H9 (cell line): ENCODE measurements around the gene MAPK6. TPM values are rescaled to one million over a fixed set of nuclear protein-coding genes. Genes with fewer than 3 reads are reported as not detected.

ENCODE experiments used
- DNase-seq: peaks from one replicate; pipeline ENCODE4 v3.0.0-alpha.2; 2017
- H2AFZ ChIP-seq: one replicate; pipeline ENCODE4 v1.6.1; 2013; ENCODE audit warnings: mild to moderate bottlenecking, low read length, control low read depth, moderate library complexity
- H2AK5ac ChIP-seq: 2 replicates; pipeline ENCODE4 v1.6.1; 2013; ENCODE audit warnings: low read length, control low read depth, mixed read lengths; ENCODE audit not compliant: insufficient read length
- H2BK120ac ChIP-seq: one replicate; pipeline ENCODE4 v1.6.1; 2013; ENCODE audit warnings: low read depth, mild to moderate bottlenecking, low read length, control low read depth, inconsistent platforms; ENCODE audit not compliant: poor library complexity, severe bottlenecking
- H2BK12ac ChIP-seq: 2 replicates; pipeline ENCODE4 v1.6.1; 2013; ENCODE audit warnings: low read length, control low read depth, mixed read lengths, low read depth; ENCODE audit not compliant: insufficient read length
- H2BK15ac ChIP-seq: 2 replicates; pipeline ENCODE4 v1.6.1; 2013; ENCODE audit warnings: low read depth, low read length, control low read depth
- H2BK20ac ChIP-seq: one replicate; pipeline ENCODE4 v1.6.1; 2013; ENCODE audit warnings: low read depth, mild to moderate bottlenecking, low read length, control low read depth, inconsistent platforms; ENCODE audit not compliant: poor library complexity, severe bottlenecking
- H2BK5ac ChIP-seq: 2 replicates; pipeline ENCODE4 v1.6.1; 2013; ENCODE audit warnings: low read length, control low read depth, mixed read lengths; ENCODE audit not compliant: insufficient read length
- H3K14ac ChIP-seq: 2 replicates; pipeline ENCODE4 v1.6.1; 2013; ENCODE audit warnings: low read length, control low read depth; ENCODE audit not compliant: insufficient read depth
- H3K18ac ChIP-seq: 2 replicates; pipeline ENCODE4 v1.6.1; 2013; ENCODE audit warnings: low read depth, mild to moderate bottlenecking, mixed read lengths, low read length, control low read depth; ENCODE audit not compliant: insufficient read length
- H3K23ac ChIP-seq: 2 replicates; pipeline ENCODE4 v1.6.1; 2013; ENCODE audit warnings: low read length, control low read depth, mixed read lengths, low read depth; ENCODE audit not compliant: insufficient read length
- H3K23me2 ChIP-seq: 2 replicates; pipeline ENCODE4 v1.6.1; 2013; ENCODE audit warnings: low read depth, mild to moderate bottlenecking, mixed read lengths, low read length, control low read depth; ENCODE audit not compliant: insufficient read length, poor library complexity, severe bottlenecking
- H3K27ac ChIP-seq: 2 replicates; pipeline ENCODE4 v1.5.1; 2013; ENCODE audit warnings: low read length, control low read depth, mixed read lengths, low read depth; ENCODE audit not compliant: insufficient read length
- H3K27me3 ChIP-seq: 2 replicates; pipeline ENCODE4 v1.6.1; 2013; ENCODE audit warnings: low read length, control low read depth, inconsistent platforms; ENCODE audit not compliant: insufficient read depth
- H3K4ac ChIP-seq: 2 replicates; pipeline ENCODE4 v1.6.1; 2013; ENCODE audit warnings: low read depth, mild to moderate bottlenecking, control low read depth, inconsistent platforms, low read length, moderate library complexity
- H3K4me1 ChIP-seq: 2 replicates; pipeline ENCODE4 v1.6.1; 2013; ENCODE audit warnings: low read length, control low read depth, inconsistent platforms; ENCODE audit not compliant: insufficient read depth
- H3K4me2 ChIP-seq: 2 replicates; pipeline ENCODE4 v1.6.1; 2013; ENCODE audit warnings: low read length, control low read depth, mixed read lengths; ENCODE audit not compliant: insufficient read length, insufficient read depth
- H3K56ac ChIP-seq: 2 replicates; pipeline ENCODE4 v1.6.1; 2013; ENCODE audit warnings: low read depth, mild to moderate bottlenecking, mixed read lengths, low read length, control low read depth; ENCODE audit not compliant: insufficient read length
- H3K79me1 ChIP-seq: 2 replicates; pipeline ENCODE4 v1.6.1; 2013; ENCODE audit warnings: low read depth, mild to moderate bottlenecking, moderate library complexity, low read length, control low read depth, inconsistent platforms; ENCODE audit not compliant: insufficient read depth, poor library complexity, severe bottlenecking
- H3K79me2 ChIP-seq: 2 replicates; pipeline ENCODE4 v1.6.1; 2013; ENCODE audit warnings: low read length, control low read depth, inconsistent platforms; ENCODE audit not compliant: insufficient read depth
- H3K9ac ChIP-seq: 2 replicates; pipeline ENCODE4 v1.6.1; 2013; ENCODE audit warnings: low read length, control low read depth, mixed read lengths; ENCODE audit not compliant: insufficient read length; ENCODE audit errors: extremely low read depth
- H3K9me3 ChIP-seq: one replicate; pipeline ENCODE4 v1.6.1; 2013; ENCODE audit warnings: low read depth, low read length, inconsistent platforms; ENCODE audit not compliant: control insufficient read depth
- H3T11ph ChIP-seq: one replicate; pipeline ENCODE4 v1.6.1; 2013; ENCODE audit warnings: mild to moderate bottlenecking, low read length, control low read depth, inconsistent platforms
- H4K20me1 ChIP-seq: one replicate; pipeline ENCODE4 v1.6.1; 2013; ENCODE audit not compliant: control insufficient read depth, insufficient read length, insufficient read depth
- H4K5ac ChIP-seq: 2 replicates; pipeline ENCODE4 v1.6.1; 2013; ENCODE audit warnings: low read depth, mild to moderate bottlenecking, mixed read lengths, low read length, control low read depth; ENCODE audit not compliant: insufficient read length
- H4K8ac ChIP-seq: replicated peaks from 2 replicates; pipeline ENCODE4 v1.6.1; 2013; ENCODE audit warnings: low read length, control low read depth, mixed read lengths, low read depth; ENCODE audit not compliant: insufficient read length
- H4K91ac ChIP-seq: 2 replicates; pipeline ENCODE4 v1.6.1; 2013; ENCODE audit warnings: low read depth, mild to moderate bottlenecking, moderate library complexity, mixed read lengths, low read length, control low read depth; ENCODE audit not compliant: insufficient read length
- H3K27ac Mint-ChIP-seq, 3 experiments: 2 replicates in 2 of 3; 3 replicates in 1 of 3; pipeline ENCODE4 v1.8.0; 2020 to 2021; ENCODE audit warnings: mixed read lengths in 3 of 3, mild to moderate bottlenecking in 1 of 3, moderate library complexity in 1 of 3
- H3K27me3 Mint-ChIP-seq: 2 replicates; pipeline ENCODE4 v1.8.0; 2021; ENCODE audit warnings: low read depth, mild to moderate bottlenecking, moderate library complexity, mixed read lengths
- H3K36me3 Mint-ChIP-seq, 3 experiments: 2 replicates in 2 of 3; 3 replicates in 1 of 3; pipeline ENCODE4 v1.8.0; 2020 to 2021; ENCODE audit warnings: low read depth in 3 of 3, mixed read lengths in 3 of 3; ENCODE audit not compliant: insufficient read depth in 1 of 3
- H3K4me1 Mint-ChIP-seq, 2 experiments: 2 replicates each; pipeline ENCODE4 v1.8.0; 2020; ENCODE audit warnings: mixed read lengths in 2 of 2
- H3K4me3 Mint-ChIP-seq, 2 experiments: 2 replicates in 1 of 2; 3 replicates in 1 of 2; pipeline ENCODE4 v1.8.0; 2020 to 2021; ENCODE audit warnings: mild to moderate bottlenecking in 2 of 2, mixed read lengths in 2 of 2, moderate library complexity in 1 of 2
- H3K9me3 Mint-ChIP-seq, 2 experiments: 2 replicates in 1 of 2; 3 replicates in 1 of 2; pipeline ENCODE4 v1.8.0; 2020; ENCODE audit warnings: mild to moderate bottlenecking in 2 of 2, mixed read lengths in 2 of 2, moderate library complexity in 1 of 2
- WGBS: extraction: QIAGEN DNeasy Blood & Tissue Kit; methylation state at CpG from one replicate; pipeline ENCODE4 v1.1.7; 2013; ENCODE audit warnings: missing lambda C conversion rate, low lambda C conversion rate, mixed read lengths; ENCODE audit not compliant: insufficient read length; ENCODE audit errors: extremely low coverage; 5-methylcytosine and 5-hydroxymethylcytosine counted together
- total RNA-seq: library from RNA; stranded (reverse); gene quantifications from 2 replicates; pipeline ENCODE4 v1.2.1, GENCODE V29; 2021
- TF ChIP-seq, protein P1 (sequence below): fragments of 200-600 bp; sonication (generic); conservative IDR thresholded peaks from 3 replicates; pipeline ENCODE4 v1.8.0; 2021; ENCODE audit warnings: antibody characterized with exemption, mild to moderate bottlenecking

Gene MAPK6
- total RNA-seq, 1 experiment from 2014 or later = 88.6 TPM

DNA sequence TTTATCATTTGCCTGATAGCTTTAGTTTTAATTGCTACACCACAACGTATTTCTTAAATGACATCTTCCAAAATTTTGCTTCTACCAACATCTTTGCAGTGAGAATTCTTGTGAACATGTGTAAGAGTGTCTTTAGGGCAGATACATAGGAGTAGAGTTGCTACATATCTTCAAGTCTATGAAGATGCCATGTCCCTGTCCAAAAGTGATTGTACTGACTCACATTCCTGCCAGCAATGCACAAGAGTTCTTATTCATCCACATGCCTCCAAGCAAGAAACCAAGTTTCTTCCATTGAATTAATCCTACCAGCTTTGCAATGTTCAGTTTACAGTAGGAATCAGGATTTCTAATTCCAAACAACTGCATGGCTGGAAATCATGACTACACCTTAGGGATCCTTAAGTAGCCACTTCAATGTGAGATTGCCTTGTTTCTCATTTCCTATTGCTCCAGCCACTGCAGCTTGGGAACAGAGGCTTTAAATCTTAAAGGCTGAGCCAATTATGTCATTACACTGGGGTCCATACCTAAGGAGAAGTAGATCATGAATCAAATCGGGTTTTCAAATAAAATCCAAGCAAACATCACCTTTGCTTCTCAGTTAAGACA, 49.1 kb downstream of the MAPK6 start:
- no peak overlapping the region for H3K14ac ChIP-seq
- no CpG with 5 or more reads among the region's 2 CpGs for WGBS
- Mint-ChIP-seq H3K27me3 (no peaks in the 10 kb centered on the region), H3K4me3 (no peak overlapping the region), H3K4me1 (peaks cover 14 to 18% of the 10 kb centered on the region in 2 experiments), H3K9me3 (no peaks in the 10 kb centered on the region), H3K36me3 (peaks cover 6 to 19% (median 19%) of the 10 kb centered on the region in 3 experiments; a peak in 5 of 7 replicates), H3K27ac (no peak overlapping the region)
- H3K23ac ChIP-seq = no peak overlapping the region
- no peak overlapping the region for H3K9ac ChIP-seq
- no peak overlapping the region for H4K91ac ChIP-seq
- H2BK15ac ChIP-seq = no peak overlapping the region
- no peak overlapping the region for H4K5ac ChIP-seq
- H3K4ac ChIP-seq = no peak overlapping the region
- no peaks in the 10 kb centered on the region for H3K27me3 ChIP-seq
- H2BK20ac ChIP-seq = no peak overlapping the region
- no peak for DNase-seq
- H2BK5ac ChIP-seq = no peak overlapping the region
- H4K20me1 ChIP-seq = no peaks in the 10 kb centered on the region
- H3T11ph ChIP-seq = no peak overlapping the region
- H4K8ac ChIP-seq = no peak overlapping the region
- no peak overlapping the region for H3K56ac ChIP-seq
- H2BK12ac ChIP-seq = no peak overlapping the region
- no peak overlapping the region for H3K18ac ChIP-seq
- TF ChIP-seq, protein P1, sequence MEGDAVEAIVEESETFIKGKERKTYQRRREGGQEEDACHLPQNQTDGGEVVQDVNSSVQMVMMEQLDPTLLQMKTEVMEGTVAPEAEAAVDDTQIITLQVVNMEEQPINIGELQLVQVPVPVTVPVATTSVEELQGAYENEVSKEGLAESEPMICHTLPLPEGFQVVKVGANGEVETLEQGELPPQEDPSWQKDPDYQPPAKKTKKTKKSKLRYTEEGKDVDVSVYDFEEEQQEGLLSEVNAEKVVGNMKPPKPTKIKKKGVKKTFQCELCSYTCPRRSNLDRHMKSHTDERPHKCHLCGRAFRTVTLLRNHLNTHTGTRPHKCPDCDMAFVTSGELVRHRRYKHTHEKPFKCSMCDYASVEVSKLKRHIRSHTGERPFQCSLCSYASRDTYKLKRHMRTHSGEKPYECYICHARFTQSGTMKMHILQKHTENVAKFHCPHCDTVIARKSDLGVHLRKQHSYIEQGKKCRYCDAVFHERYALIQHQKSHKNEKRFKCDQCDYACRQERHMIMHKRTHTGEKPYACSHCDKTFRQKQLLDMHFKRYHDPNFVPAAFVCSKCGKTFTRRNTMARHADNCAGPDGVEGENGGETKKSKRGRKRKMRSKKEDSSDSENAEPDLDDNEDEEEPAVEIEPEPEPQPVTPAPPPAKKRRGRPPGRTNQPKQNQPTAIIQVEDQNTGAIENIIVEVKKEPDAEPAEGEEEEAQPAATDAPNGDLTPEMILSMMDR = no peak
- no peaks in the 10 kb centered on the region for H3K4me1 ChIP-seq
- H3K79me1 ChIP-seq = no peaks in the 10 kb centered on the region
- no peaks in the 10 kb centered on the region for H3K23me2 ChIP-seq
- no peaks in the 10 kb centered on the region for H3K79me2 ChIP-seq
- no peak overlapping the region for H2AFZ ChIP-seq
- H3K27ac ChIP-seq = no peak overlapping the region
- no peak overlapping the region for H2AK5ac ChIP-seq
- H2BK120ac ChIP-seq = no peak overlapping the region
- H3K4me2 ChIP-seq = no peak overlapping the region
- no peaks in the 10 kb centered on the region for H3K9me3 ChIP-seq
